Heart left ventricle (tissue), 16 donors: Measurements from ENCODE around the gene KLHDC7B. TPM values are rescaled to one million over a fixed set of nuclear protein-coding genes. Genes with fewer than 3 reads are reported as not detected.
A peak's percentile ranks its signal among the peaks of the same experiment; 100 is the strongest.

Experiments used
- ATAC-seq, 4 donors: fragments of 200-7000 bp; cut with Tn5 transposase; one replicate each; pipeline ENCODE4 v1.9.1; 2020 to 2022; ENCODE audit warnings: moderate library complexity in 4 of 4, mild to moderate bottlenecking in 3 of 4, moderate number of reproducible peaks in 1 of 4
- DNase-seq, 5 donors: peaks; one replicate each; pipeline ENCODE4 v3.0.0-alpha.2; 2020
- H3K27ac ChIP-seq, 12 donors: fragments of 200-600 bp; sonication (generic) in 4 of 12; one replicate each; pipeline versions ENCODE4 v1.5.0 to v1.8.0; 2016 to 2022; ENCODE audit warnings: mild to moderate bottlenecking in 2 of 12
- H3K27me3 ChIP-seq, 9 donors: fragments of 200-600 bp; sonication (generic) in 2 of 9; one replicate each; pipeline versions ENCODE4 v1.5.1 to v1.8.0; 2016 to 2022; ENCODE audit warnings: mild to moderate bottlenecking in 3 of 9
- H3K36me3 ChIP-seq, 9 donors: fragments of 200-600 bp; sonication (generic) in 2 of 9; one replicate each; pipeline versions ENCODE4 v1.5.0 to v1.8.0; 2018 to 2022; ENCODE audit warnings: mild to moderate bottlenecking in 2 of 9
- H3K4me1 ChIP-seq, 12 donors: fragments of 200-600 bp; sonication (generic) in 4 of 12; one replicate each; pipeline versions ENCODE4 v1.5.0 to v1.8.0; 2016 to 2022; ENCODE audit warnings: mild to moderate bottlenecking in 3 of 12
- H3K4me3 ChIP-seq, 12 donors: fragments of 200-600 bp; sonication (generic) in 4 of 12; one replicate each; pipeline versions ENCODE4 v1.5.0 to v1.8.0; 2017 to 2022; ENCODE audit warnings: mild to moderate bottlenecking in 9 of 12, moderate library complexity in 4 of 12
- H3K9me3 ChIP-seq, 12 donors: fragments of 200-600 bp; sonication (generic) in 4 of 12; one replicate each; pipeline versions ENCODE4 v1.5.0 to v1.8.0; 2016 to 2022; ENCODE audit warnings: mild to moderate bottlenecking in 1 of 12
- POLR2A ChIP-seq, 2 donors: fragments of 450-650 bp; IDR thresholded peaks; one replicate each; pipeline ENCODE4 v1.6.1; 2017; ENCODE audit warnings: antibody characterized with exemption in 2 of 2, mild to moderate bottlenecking in 2 of 2, moderate library complexity in 2 of 2
- WGBS, 4 donors: extraction: QIAGEN DNeasy Blood & Tissue Kit in 2 of 4; methylation state at CpG; one replicate each; pipeline versions ENCODE4 v1.1.5 to v1.1.7; 2013 to 2018; 5-methylcytosine and 5-hydroxymethylcytosine counted together
- intact Hi-C, 10 donors: fragments of 100-400 bp; cut with DNase I; formaldehyde crosslinking; loops; one replicate each; pipeline versions ENCODE4 v1.11.1 to v1.14.2; 2022
- polyA plus RNA-seq, 2 donors: library from polyadenylated mRNA; stranded (reverse); fragments of 200-250 nt; gene quantifications; one replicate each; pipeline ENCODE4 v1.2.3, GENCODE V29; 2013
- total RNA-seq, 9 donors: library from RNA; depleted of rRNA in 2 of 9; stranded (reverse); fragments of >200 nt in 2 of 9; fragmentation: NEBNext Ultra II Directional in 3 of 9; extraction: Animal tissue kit (Norgen Biotek cat#: 25700) in 3 of 9; gene quantifications; one replicate each; pipeline versions ENCODE4 v1.1.0 to v1.2.4, GENCODE V29; 2016 to 2023
- TF ChIP-seq, protein P1 (sequence below), 12 donors: fragments of 200-600 bp; sonication (generic) in 4 of 12; IDR thresholded peaks; one replicate each; pipeline versions ENCODE4 v1.5.0 to v1.8.0; 2018 to 2022; ENCODE audit warnings: antibody characterized with exemption in 12 of 12, mild to moderate bottlenecking in 5 of 12
- donor health status: ischemic (EF 13 %, LVEDD 7.1; RV severe dilation, severe dysfunction).
- donor health status: healthy with polysubstance abuse.
- donor health status: DM: no; HTN: yes; CAD: no.
- donor health status: DM: no; HTN: no; CAD: no.
- donor health status: ischemic (EF 25% LVEDD 6.9; RV normal size, moderate dysfunction).
- donor health status: ischemic (EF 25% LVEDD 5.7; RV mildly dilated, moderate dysfunction).
- donor health status: healthy.
- donor health status: DM: yes; HTN: yes; CAD: no.
- donor health status: ischemic (EF 35%, LVEDD 5.7; RV mildly dilated, moderate dysfunction).
- donor health status: nonischemic (EF 11% LVEDD 7.7; RV severe dilation, severe dysfunction).
- donor health status: DM: yes; HTN: yes; CAD: no.
- donor health status: PGD.
- donor health status: ischemic (EF 29% LVEDD 5.4; RV normal size, mild dysfunction).
- donor health status: nonischemic (EF 23%, LVEDD 6.1; RV moderate dilation, normal function).

The KLHDC7B gene
- total and polyA plus RNA-seq, 11 donors, result 0.08 to 1.3 (median 0.13) TPM; not detected in 6

DNA sequence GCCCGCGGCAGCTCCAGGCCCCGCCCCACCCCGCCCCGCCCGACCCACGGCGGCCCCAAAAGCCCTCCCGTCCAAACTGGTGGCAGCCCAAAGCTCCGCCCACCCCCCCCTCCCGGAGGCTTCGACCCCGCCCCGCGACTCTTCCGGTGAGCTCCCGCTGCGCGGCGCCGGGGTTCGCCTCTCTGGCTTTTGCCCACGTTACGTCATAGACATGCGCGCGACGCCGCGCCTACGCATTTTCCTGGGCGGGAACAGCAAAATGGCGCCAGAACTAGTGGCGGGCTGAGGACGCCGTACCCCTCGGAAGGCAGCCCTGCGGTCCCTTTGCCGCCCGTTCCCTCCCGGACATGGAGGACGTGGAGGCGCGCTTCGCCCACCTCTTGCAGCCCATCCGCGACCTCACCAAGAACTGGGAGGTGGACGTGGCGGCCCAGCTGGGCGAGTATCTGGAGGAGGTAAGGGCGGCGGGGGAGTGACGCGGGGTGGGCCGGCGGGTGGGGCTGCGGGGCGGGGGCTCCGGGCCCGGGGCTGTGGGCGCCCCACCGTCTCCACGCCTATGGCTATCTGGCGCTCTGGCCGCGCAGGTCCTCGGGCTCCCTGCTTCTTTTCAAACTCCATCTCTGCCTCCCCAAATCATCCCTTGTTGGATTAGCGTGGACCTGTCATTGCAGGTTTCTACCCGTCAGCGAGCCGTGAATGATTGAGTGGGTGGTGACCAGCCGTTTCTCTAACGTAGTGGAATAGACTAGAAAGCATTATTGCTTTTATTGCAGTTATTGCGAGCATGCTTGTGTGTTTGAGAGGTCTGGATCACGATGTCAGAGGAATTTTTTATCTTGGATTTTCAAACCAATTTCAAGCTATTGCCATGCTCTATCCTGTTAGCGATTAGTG lies 37.5 kb upstream of the KLHDC7B start, which contains the start of gene NCAPH2:
Gene NCAPH2, plus strand, starts transcription at position 234 of the 894 bp plus-strand sequence. Its CDS starts 114 bp downstream, at position 348.
- H3K4me3 ChIP-seq, result peak within 1 kb of the TSS; percentile 80 to 100 (median 96)
- H3K4me1 ChIP-seq, result peaks cover 8 to 31% (median 23%) of the 10 kb centered on the region in 12 donors
- H3K27ac ChIP-seq, result peak within 1 kb of the TSS; percentile 86 to 98 (median 93)
- ATAC-seq, result peak; percentile 60 to 86 (median 78)
- 0 to 2% (median 1%) methylated on average over 19 to 76 of the region's 76 CpGs for WGBS, 4 donors
- H3K36me3 ChIP-seq, result peaks cover 0 to 43% (median 28%) of the 10 kb centered on the region in 9 donors
- peak; percentile 95 to 99 (median 97) for DNase-seq
- no peaks in the 10 kb centered on the region for H3K27me3 ChIP-seq
- TF ChIP-seq, protein P1, sequence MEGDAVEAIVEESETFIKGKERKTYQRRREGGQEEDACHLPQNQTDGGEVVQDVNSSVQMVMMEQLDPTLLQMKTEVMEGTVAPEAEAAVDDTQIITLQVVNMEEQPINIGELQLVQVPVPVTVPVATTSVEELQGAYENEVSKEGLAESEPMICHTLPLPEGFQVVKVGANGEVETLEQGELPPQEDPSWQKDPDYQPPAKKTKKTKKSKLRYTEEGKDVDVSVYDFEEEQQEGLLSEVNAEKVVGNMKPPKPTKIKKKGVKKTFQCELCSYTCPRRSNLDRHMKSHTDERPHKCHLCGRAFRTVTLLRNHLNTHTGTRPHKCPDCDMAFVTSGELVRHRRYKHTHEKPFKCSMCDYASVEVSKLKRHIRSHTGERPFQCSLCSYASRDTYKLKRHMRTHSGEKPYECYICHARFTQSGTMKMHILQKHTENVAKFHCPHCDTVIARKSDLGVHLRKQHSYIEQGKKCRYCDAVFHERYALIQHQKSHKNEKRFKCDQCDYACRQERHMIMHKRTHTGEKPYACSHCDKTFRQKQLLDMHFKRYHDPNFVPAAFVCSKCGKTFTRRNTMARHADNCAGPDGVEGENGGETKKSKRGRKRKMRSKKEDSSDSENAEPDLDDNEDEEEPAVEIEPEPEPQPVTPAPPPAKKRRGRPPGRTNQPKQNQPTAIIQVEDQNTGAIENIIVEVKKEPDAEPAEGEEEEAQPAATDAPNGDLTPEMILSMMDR (IDR thresholded peaks at IDR 0.05), result peak in 1 of 12 donors; percentile 23
- TF ChIP-seq POLR2A (IDR thresholded peaks at IDR 0.05), result peak in 1 of 2 donors; percentile 71
- no peaks in the 10 kb centered on the region for H3K9me3 ChIP-seq
- intact Hi-C loops, result loop anchor here in 4 of 10 donors (1.0 to 10.0 kb wide), 7 partner anchors 17 to 263 kb away; partner anchors contain the start of genes HDAC10 (in 2 of the 4), SCO2 (in 2 of the 4), CHKB (in 1 of the 4) and SBF1 (in 1 of the 4)

DNA sequence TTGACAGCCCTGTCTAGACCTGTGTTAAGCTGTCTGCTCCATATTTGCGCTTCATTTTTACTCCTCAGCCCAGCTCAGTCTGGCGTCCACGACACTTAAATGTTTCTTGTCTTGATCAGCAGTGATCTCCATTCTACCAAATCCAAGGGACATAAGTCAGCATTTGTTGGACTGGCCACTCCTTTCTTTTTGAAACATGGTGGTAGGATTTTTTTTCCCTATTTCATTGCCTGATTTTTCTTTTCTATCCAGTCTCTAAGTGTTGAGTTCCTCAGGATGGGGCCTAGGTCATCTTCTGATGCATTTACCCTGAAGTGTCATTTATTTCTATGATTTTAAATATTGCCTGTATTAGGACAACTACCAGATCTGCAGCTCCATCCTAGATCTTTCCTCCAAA lies 36.8 kb upstream of the KLHDC7B start:
- Histone ChIP-seq H3K27me3 (no peaks in the 10 kb centered on the region), H3K27ac (peak overlapping the region in 10 of 12 donors; percentile 78 to 93 (median 90)), H3K4me1 (peaks cover 8 to 31% (median 23%) of the 10 kb centered on the region in 12 donors), H3K9me3 (no peaks in the 10 kb centered on the region), H3K36me3 (peaks cover 0 to 39% (median 23%) of the 10 kb centered on the region in 9 donors), H3K4me3 (peak overlapping the region; percentile 67 to 97 (median 78))
- no peak for ATAC-seq
- TF ChIP-seq, protein P1 (IDR thresholded peaks at IDR 0.05), result no peak
- TF ChIP-seq POLR2A (IDR thresholded peaks at IDR 0.05), result no peak
- whole genome bisulfite sequencing, 4 donors, result 7 to 14% (median 10%) methylated on average over 3 of the region's 3 CpGs
- intact Hi-C loops, result loop anchor here in 4 of 10 donors (1.0 to 10.0 kb wide), 6 partner anchors 16 to 264 kb away; partner anchors contain the start of genes HDAC10 (in 2 of the 4), SCO2 (in 2 of the 4), CHKB (in 1 of the 4) and SYCE3 (in 1 of the 4)
- DNase-seq, result no peak

DNA sequence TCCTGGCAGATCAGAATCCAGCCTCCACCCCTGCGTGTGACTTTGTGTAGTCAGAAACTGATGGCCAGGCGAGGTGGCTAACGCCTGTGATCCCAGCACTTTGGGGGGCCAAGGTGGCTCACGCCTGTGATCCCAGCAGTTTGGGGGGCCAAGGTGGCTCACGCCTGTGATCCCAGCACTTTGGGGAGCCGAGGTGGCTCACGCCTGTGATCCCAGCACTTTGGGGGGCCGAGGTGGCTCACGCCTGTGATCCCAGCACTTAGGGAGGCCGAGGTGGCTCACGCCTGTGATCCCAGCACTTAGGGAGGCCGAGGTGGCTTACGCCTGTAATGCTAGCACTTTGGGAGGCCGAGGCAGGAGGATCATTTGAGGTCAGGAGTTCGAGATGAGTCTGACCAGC lies 32.5 kb upstream of the KLHDC7B start:
- ATAC-seq (no peak), DNase-seq (no peak)
- H3K4me3 ChIP-seq, result no peak overlapping the region
- intact Hi-C loops, result no loop called here
- peaks cover 0 to 39% (median 28%) of the 10 kb centered on the region in 9 donors for H3K36me3 ChIP-seq
- TF ChIP-seq POLR2A (IDR thresholded peaks at IDR 0.05), result no peak
- TF ChIP-seq, protein P1 (IDR thresholded peaks at IDR 0.05), result no peak
- WGBS, 4 donors, result 95 to 98% (median 96%) methylated on average over 11 to 15 of the region's 15 CpGs
- peaks cover 0 to 15% (median 11%) of the 10 kb centered on the region in 12 donors for H3K4me1 ChIP-seq
- H3K27me3 ChIP-seq, result no peaks in the 10 kb centered on the region
- H3K9me3 ChIP-seq, result no peaks in the 10 kb centered on the region
- H3K27ac ChIP-seq, result no peak overlapping the region

DNA sequence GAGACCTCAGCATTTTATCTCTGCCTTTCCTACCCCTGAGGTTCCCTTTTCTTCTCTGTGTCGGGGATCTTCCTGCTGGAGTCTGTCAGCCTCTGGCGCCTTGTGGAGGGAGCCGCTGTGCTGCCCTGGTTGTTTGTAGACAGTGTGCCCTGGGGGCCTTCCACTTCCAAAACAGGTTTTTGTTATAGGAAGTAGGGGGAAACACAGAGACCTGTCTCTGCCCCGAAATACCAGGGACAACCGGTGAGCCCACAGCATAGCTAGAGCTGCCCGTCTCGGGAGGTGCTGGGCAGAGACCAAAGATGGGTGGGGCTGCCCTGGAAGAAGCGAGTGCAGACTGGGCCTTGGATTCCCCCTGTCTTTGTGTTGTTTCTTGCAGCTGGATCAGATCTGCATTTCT lies 29.6 kb upstream of the KLHDC7B start:
- Histone ChIP-seq H3K27ac (no peak overlapping the region), H3K27me3 (no peaks in the 10 kb centered on the region), H3K9me3 (no peaks in the 10 kb centered on the region), H3K4me3 (no peak overlapping the region), H3K4me1 (no peaks in the 10 kb centered on the region), H3K36me3 (peaks cover 0 to 62% (median 48%) of the 10 kb centered on the region in 9 donors)
- WGBS, 4 donors, result 90 to 100% (median 91%) methylated on average over 5 to 8 of the region's 8 CpGs
- ATAC-seq (no peak), DNase-seq (no peak)
- TF ChIP-seq, protein P1 (IDR thresholded peaks at IDR 0.05), result no peak
- no peak for TF ChIP-seq POLR2A (IDR thresholded peaks at IDR 0.05)
- intact Hi-C loops, result no loop called here
